Trophoblast cell (in vitro differentiated cells and primary cell): ENCODE results near the gene ULK1.
A peak's percentile ranks its signal among the peaks of the same experiment; 100 is the strongest.

Experiments used
- DNase-seq, 2 donors: peaks; one replicate each; pipeline ENCODE4 v3.0.0-alpha.2; 2016
- H2AFZ ChIP-seq: 2 replicates; pipeline ENCODE4 v1.6.1; 2013; ENCODE audit warnings: low read length, moderate library complexity, mild to moderate bottlenecking; ENCODE audit not compliant: insufficient read depth, poor library complexity
- H2AK5ac ChIP-seq: 2 replicates; pipeline ENCODE4 v1.6.1; 2013; ENCODE audit warnings: mild to moderate bottlenecking, low read length
- H2BK120ac ChIP-seq: 2 replicates; pipeline ENCODE4 v1.6.1; 2013; ENCODE audit warnings: low read length, mild to moderate bottlenecking, moderate library complexity; ENCODE audit not compliant: insufficient read depth, poor library complexity
- H2BK12ac ChIP-seq: 2 replicates; pipeline ENCODE4 v1.6.1; 2013; ENCODE audit warnings: mild to moderate bottlenecking, low read length, moderate library complexity
- H2BK5ac ChIP-seq: 2 replicates; pipeline ENCODE4 v1.6.1; 2013; ENCODE audit warnings: low read length, low read depth, moderate library complexity, mild to moderate bottlenecking; ENCODE audit not compliant: poor library complexity
- H3K14ac ChIP-seq: 2 replicates; pipeline ENCODE4 v1.6.1; 2013; ENCODE audit warnings: mild to moderate bottlenecking, low read length
- H3K18ac ChIP-seq: 2 replicates; pipeline ENCODE4 v1.6.1; 2013; ENCODE audit warnings: mild to moderate bottlenecking, low read length
- H3K23ac ChIP-seq: 2 replicates; pipeline ENCODE4 v1.6.1; 2013; ENCODE audit warnings: low read length
- H3K27ac ChIP-seq: 2 replicates; pipeline ENCODE4 v1.5.1; 2013; ENCODE audit warnings: low read depth, mild to moderate bottlenecking, inconsistent platforms, low read length, moderate library complexity
- H3K27me3 ChIP-seq: 2 replicates; pipeline ENCODE4 v1.6.1; 2013; ENCODE audit warnings: inconsistent platforms, mild to moderate bottlenecking, low read length, moderate library complexity; ENCODE audit not compliant: insufficient read depth
- H3K36me3 ChIP-seq, 2 experiments: 1 replicate in 1 of 2; 2 replicates in 1 of 2; pipeline ENCODE4 v1.6.1; 2013; ENCODE audit warnings: low read length in 2 of 2, mild to moderate bottlenecking in 2 of 2, moderate library complexity in 1 of 2; ENCODE audit not compliant: insufficient read depth in 2 of 2, control insufficient read depth in 1 of 2
- H3K4ac ChIP-seq: 2 replicates; pipeline ENCODE4 v1.6.1; 2013; ENCODE audit warnings: low read depth, mild to moderate bottlenecking, low read length, moderate library complexity
- H3K4me1 ChIP-seq, 2 experiments: 1 replicate in 1 of 2; 2 replicates in 1 of 2; pipeline ENCODE4 v1.6.1; 2013; ENCODE audit warnings: low read length in 2 of 2, mild to moderate bottlenecking in 2 of 2, moderate library complexity in 1 of 2; ENCODE audit not compliant: insufficient read depth in 2 of 2, control insufficient read depth in 1 of 2
- H3K4me2 ChIP-seq: 2 replicates; pipeline ENCODE4 v1.6.1; 2013; ENCODE audit warnings: inconsistent platforms, mild to moderate bottlenecking, low read length, moderate library complexity
- H3K4me3 ChIP-seq: 2 replicates; pipeline ENCODE4 v1.5.1; 2013; ENCODE audit warnings: mild to moderate bottlenecking, low read depth, low read length, inconsistent platforms
- H3K79me1 ChIP-seq: one replicate; pipeline ENCODE4 v1.6.1; 2013; ENCODE audit warnings: low read length
- H3K79me2 ChIP-seq: 2 replicates; pipeline ENCODE4 v1.6.1; 2013; ENCODE audit warnings: low read length, mild to moderate bottlenecking; ENCODE audit not compliant: control insufficient read depth, insufficient read depth, poor library complexity
- H3K9ac ChIP-seq: 2 replicates; pipeline ENCODE4 v1.6.1; 2013; ENCODE audit warnings: mild to moderate bottlenecking, low read length
- H3K9me3 ChIP-seq: 2 replicates; pipeline ENCODE4 v1.6.1; 2013; ENCODE audit warnings: low read depth, mild to moderate bottlenecking, control low read depth, inconsistent platforms, low read length; ENCODE audit not compliant: insufficient read depth
- H4K12ac ChIP-seq: 2 replicates; pipeline ENCODE4 v1.6.1; 2013; ENCODE audit warnings: low read depth, mild to moderate bottlenecking, low read length, moderate library complexity
- H4K8ac ChIP-seq: 2 replicates; pipeline ENCODE4 v1.6.1; 2013; ENCODE audit warnings: low read depth, mild to moderate bottlenecking, low read length, moderate library complexity
- H4K91ac ChIP-seq: one replicate; pipeline ENCODE4 v1.6.1; 2013; ENCODE audit warnings: low read depth, mild to moderate bottlenecking, low read length, moderate library complexity
- WGBS: extraction: QIAGEN DNeasy Blood & Tissue Kit; methylation state at CpG from one replicate; pipeline ENCODE4 v1.1.7; 2013; ENCODE audit warnings: missing lambda C conversion rate; ENCODE audit not compliant: insufficient read length, insufficient coverage; ENCODE audit errors: extremely low coverage; 5-methylcytosine and 5-hydroxymethylcytosine counted together

The ULK1 gene

DNA sequence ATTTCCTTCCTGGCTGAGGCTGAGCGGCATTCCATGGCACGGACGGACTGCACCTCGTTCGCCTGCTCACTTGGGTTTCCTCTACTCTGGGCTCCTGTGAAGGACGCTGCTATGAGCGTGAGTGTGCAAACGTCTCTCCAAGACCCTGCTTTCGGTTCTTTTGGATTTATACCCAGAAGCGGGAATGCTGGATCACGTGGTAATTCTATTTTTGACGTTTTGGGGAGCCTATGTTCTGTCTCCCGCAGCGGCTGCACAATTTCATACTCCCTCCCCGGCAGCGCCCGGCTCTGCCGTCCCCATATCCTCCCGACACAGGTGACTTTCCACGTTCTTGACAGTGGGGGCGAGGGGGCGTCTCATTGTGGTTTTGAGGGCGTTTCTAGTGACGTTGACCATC is 45.7 kb upstream of the ULK1 start:
- Histone ChIP-seq H3K79me2 (no peaks in the 10 kb centered on the region), H4K91ac (no peak overlapping the region), H3K4me1 (no peaks in the 10 kb centered on the region), H3K9ac (no peak overlapping the region), H3K23ac (no peak overlapping the region), H2BK12ac (no peak overlapping the region), H3K4ac (no peak overlapping the region), H2BK120ac (no peak overlapping the region), H3K14ac (no peak overlapping the region), H3K9me3 (no peaks in the 10 kb centered on the region), H3K4me3 (no peak overlapping the region), H2AK5ac (no peak overlapping the region), H3K79me1 (no peaks in the 10 kb centered on the region), H3K18ac (no peak overlapping the region), H2AFZ (no peak overlapping the region), H2BK5ac (no peak overlapping the region), H4K8ac (no peak overlapping the region), H3K27ac (no peak overlapping the region), H4K12ac (no peak overlapping the region), H3K27me3 (no peaks in the 10 kb centered on the region), H3K4me2 (no peak overlapping the region), H3K36me3 (peaks cover 4 to 6% of the 10 kb centered on the region in 2 experiments)
- WGBS: no CpG with 5 or more reads among the region's 24 CpGs
- DNase-seq: no peak

DNA sequence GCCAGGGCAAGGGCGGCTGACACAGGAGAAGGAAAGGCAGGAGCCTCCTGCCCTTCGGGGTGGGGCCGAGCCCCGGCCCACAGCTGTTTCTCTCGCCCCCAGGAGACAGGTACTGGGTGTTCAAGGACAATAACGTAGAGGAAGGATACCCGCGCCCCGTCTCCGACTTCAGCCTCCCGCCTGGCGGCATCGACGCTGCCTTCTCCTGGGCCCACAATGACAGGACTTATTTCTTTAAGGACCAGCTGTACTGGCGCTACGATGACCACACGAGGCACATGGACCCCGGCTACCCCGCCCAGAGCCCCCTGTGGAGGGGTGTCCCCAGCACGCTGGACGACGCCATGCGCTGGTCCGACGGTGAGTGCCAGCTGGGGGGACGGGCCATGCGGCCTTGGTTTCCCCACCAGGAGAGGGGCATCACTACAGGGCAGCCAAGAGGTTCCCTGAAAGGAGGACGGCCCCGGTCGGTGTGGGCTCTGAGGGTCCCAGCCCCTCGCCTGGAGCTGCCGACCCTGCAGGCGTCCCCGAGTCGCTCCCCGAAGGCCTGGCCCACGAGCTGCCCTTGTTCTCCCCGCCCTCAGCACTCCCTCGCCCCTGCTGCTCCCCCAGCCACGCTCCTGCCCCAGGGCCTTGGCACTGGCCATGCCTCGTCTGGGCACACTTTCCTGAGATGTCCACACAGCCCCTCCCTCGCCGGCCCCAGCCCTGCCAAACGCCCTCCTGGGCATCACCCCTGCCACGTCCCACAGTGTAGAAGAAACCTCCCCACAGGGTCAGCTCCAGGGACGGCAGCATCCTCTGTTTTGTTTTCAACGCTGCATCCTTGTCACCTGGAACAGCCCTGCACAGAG is 44.5 kb upstream of the ULK1 start:
- Histone ChIP-seq H2BK5ac (no peak overlapping the region), H3K4ac (no peak overlapping the region), H3K79me2 (no peaks in the 10 kb centered on the region), H4K8ac (no peak overlapping the region), H3K4me3 (no peak overlapping the region), H3K23ac (no peak overlapping the region), H2AFZ (no peak overlapping the region), H4K91ac (no peak overlapping the region), H3K4me1 (no peaks in the 10 kb centered on the region), H4K12ac (no peak overlapping the region), H2BK120ac (no peak overlapping the region), H2AK5ac (no peak overlapping the region), H3K14ac (no peak overlapping the region), H3K9ac (no peak overlapping the region), H2BK12ac (no peak overlapping the region), H3K18ac (no peak overlapping the region), H3K79me1 (no peaks in the 10 kb centered on the region), H3K27ac (no peak overlapping the region), H3K27me3 (no peaks in the 10 kb centered on the region), H3K9me3 (no peaks in the 10 kb centered on the region), H3K36me3 (peaks cover 4 to 6% of the 10 kb centered on the region in 2 experiments), H3K4me2 (no peak overlapping the region)
- DNase-seq: no peak
- no CpG with 5 or more reads among the region's 47 CpGs for WGBS

DNA sequence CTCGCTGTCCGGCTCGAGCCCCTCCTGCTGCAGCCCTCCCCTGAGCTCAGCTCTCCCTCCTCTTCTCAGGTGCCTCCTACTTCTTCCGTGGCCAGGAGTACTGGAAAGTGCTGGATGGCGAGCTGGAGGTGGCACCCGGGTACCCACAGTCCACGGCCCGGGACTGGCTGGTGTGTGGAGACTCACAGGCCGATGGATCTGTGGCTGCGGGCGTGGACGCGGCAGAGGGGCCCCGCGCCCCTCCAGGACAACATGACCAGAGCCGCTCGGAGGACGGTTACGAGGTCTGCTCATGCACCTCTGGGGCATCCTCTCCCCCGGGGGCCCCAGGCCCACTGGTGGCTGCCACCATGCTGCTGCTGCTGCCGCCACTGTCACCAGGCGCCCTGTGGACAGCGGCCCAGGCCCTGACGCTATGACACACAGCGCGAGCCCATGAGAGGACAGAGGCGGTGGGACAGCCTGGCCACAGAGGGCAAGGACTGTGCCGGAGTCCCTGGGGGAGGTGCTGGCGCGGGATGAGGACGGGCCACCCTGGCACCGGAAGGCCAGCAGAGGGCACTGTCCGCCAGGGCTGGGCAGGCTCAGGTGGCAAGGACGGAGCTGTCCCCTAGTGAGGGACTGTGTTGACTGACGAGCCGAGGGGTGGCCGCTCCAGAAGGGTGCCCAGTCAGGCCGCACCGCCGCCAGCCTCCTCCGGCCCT is 43.4 kb upstream of the ULK1 start:
- no peak overlapping the region for H2BK12ac ChIP-seq
- DNase-seq: peak in 1 of 2 donors; percentile 50
- H2AK5ac ChIP-seq: no peak overlapping the region
- no peak overlapping the region for H3K4ac ChIP-seq
- H3K9ac ChIP-seq: no peak overlapping the region
- H3K23ac ChIP-seq: no peak overlapping the region
- no peaks in the 10 kb centered on the region for H3K27me3 ChIP-seq
- no peak overlapping the region for H2BK120ac ChIP-seq
- no peaks in the 10 kb centered on the region for H3K36me3 ChIP-seq
- no peak overlapping the region for H2BK5ac ChIP-seq
- no CpG with 5 or more reads among the region's 41 CpGs for WGBS
- H4K8ac ChIP-seq: no peak overlapping the region
- no peak overlapping the region for H3K4me3 ChIP-seq
- no peaks in the 10 kb centered on the region for H3K9me3 ChIP-seq
- no peaks in the 10 kb centered on the region for H3K4me1 ChIP-seq
- H3K79me2 ChIP-seq: no peaks in the 10 kb centered on the region
- no peak overlapping the region for H3K18ac ChIP-seq
- H4K91ac ChIP-seq: no peak overlapping the region
- H3K14ac ChIP-seq: no peak overlapping the region
- H3K4me2 ChIP-seq: no peak overlapping the region
- no peak overlapping the region for H2AFZ ChIP-seq
- H3K27ac ChIP-seq: no peak overlapping the region
- no peak overlapping the region for H4K12ac ChIP-seq
- no peaks in the 10 kb centered on the region for H3K79me1 ChIP-seq

DNA sequence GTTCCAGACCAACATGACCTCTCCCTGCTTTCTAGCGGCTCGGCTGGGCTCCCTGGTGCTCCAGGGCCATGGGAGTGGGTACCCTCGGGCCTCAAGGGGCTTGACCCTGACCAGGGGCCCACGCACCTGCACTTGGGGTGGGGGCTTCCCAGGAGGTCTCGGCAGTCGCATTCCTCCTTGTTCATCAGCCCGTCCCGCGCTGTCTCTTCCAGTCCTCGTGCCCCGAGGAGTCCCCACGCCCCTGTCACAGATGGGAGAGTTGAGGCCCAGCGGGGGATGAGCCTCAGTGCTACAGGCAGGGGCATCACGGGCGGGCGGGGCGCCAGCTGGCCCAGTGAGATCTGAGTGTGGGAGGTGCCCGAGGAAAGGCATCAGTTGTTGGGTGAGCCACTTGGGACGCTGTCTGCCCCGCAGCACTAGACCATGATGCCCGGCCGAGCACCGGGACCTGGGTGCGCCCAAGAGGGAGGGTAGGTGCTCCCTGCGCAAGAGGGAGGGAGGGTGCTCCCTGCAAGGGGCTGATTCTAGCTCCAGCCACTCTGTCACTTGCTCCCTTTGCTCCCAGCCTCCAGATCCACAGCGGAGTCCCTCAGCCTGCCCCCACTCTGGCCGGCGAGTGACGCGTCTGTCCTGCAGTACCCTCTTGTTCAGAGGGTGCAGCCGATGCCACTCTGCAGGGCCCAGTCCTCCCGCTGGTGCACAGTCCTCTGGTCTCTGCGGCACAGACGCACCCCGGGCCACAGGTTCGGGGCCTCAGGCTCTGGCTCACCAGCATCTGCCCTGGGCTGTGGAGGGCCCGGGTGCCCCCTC is 42.5 kb upstream of the ULK1 start:
- no peak for DNase-seq
- no CpG with 5 or more reads among the region's 37 CpGs for WGBS
- H3K18ac ChIP-seq: no peak overlapping the region
- no peak overlapping the region for H2BK5ac ChIP-seq
- no peaks in the 10 kb centered on the region for H3K27me3 ChIP-seq
- H2AK5ac ChIP-seq: no peak overlapping the region
- H2BK120ac ChIP-seq: no peak overlapping the region
- no peaks in the 10 kb centered on the region for H3K79me1 ChIP-seq
- no peak overlapping the region for H3K4ac ChIP-seq
- H2AFZ ChIP-seq: no peak overlapping the region
- no peak overlapping the region for H3K23ac ChIP-seq
- H3K27ac ChIP-seq: no peak overlapping the region
- no peak overlapping the region for H3K4me2 ChIP-seq
- H3K4me3 ChIP-seq: no peak overlapping the region
- H3K9ac ChIP-seq: no peak overlapping the region
- H3K4me1 ChIP-seq: no peaks in the 10 kb centered on the region
- no peak overlapping the region for H2BK12ac ChIP-seq
- H3K79me2 ChIP-seq: no peaks in the 10 kb centered on the region
- H3K36me3 ChIP-seq: no peaks in the 10 kb centered on the region
- H4K12ac ChIP-seq: no peak overlapping the region
- H4K8ac ChIP-seq: no peak overlapping the region
- H3K9me3 ChIP-seq: no peaks in the 10 kb centered on the region
- H3K14ac ChIP-seq: no peak overlapping the region
- H4K91ac ChIP-seq: no peak overlapping the region
